PC-3 (cell line): ENCODE measurements around the gene CADM4. TPM values are rescaled to one million over a fixed set of nuclear protein-coding genes. Genes with fewer than 3 reads are reported as not detected.

Experiments used
- ATAC-seq: fragments of 200-7000 bp; cut with Tn5 transposase; 2 replicates; pipeline ENCODE4 v1.9.1; 2020; ENCODE audit warnings: mild to moderate bottlenecking, moderate library complexity
- BruUV-seq: library from RNA; stranded (reverse); fragments of 400-500 nt; replicated peaks from 2 replicates; lab custom pipeline; 2021; lab: Mats Ljungman, UMichigan
- CTCF ChIA-PET: fragments of 300-600 bp; sonication (Branson Sonifier 250); formaldehyde crosslinking; loops from one replicate; lab custom pipeline; 2022; ENCODE audit warnings: antibody characterized with exemption; lab: Charles Lee
- POLR2A ChIA-PET: fragments of 300-600 bp; sonication (Branson Sonifier 250); formaldehyde crosslinking; loops from one replicate; lab custom pipeline; 2022; ENCODE audit warnings: antibody characterized with exemption; ENCODE audit not compliant: unreplicated experiment; lab: Charles Lee
- DNase-seq: peaks from one replicate; pipeline ENCODE4 v3.0.0-alpha.2; 2015
- H2AFZ ChIP-seq: fragments of 300-600 bp; sonication (generic); 2 replicates; pipeline ENCODE4 v1.6.0; 2016; ENCODE audit warnings: antibody characterized with exemption, low read length
- H3F3A ChIP-seq: fragments of 300-600 bp; sonication (generic); one replicate; pipeline ENCODE4 v1.6.0; 2017; ENCODE audit warnings: antibody characterized with exemption, low read length, control low read depth, mild to moderate bottlenecking; ENCODE audit not compliant: unreplicated experiment
- H3K27ac ChIP-seq: fragments of 300-600 bp; sonication (generic); 2 replicates; pipeline ENCODE4 v1.5.1; 2016; ENCODE audit warnings: mild to moderate bottlenecking, low read length
- H3K27me3 ChIP-seq: fragments of 300-600 bp; sonication (generic); 2 replicates; pipeline ENCODE4 v1.6.1; 2016; ENCODE audit warnings: low read length, mixed read lengths
- H3K36me3 ChIP-seq: fragments of 300-600 bp; sonication (generic); 2 replicates; pipeline ENCODE4 v1.6.1; 2016; ENCODE audit warnings: low read depth, mixed run types, low read length, mixed read lengths
- H3K4me1 ChIP-seq: fragments of 300-600 bp; sonication (generic); 2 replicates; pipeline ENCODE4 v1.5.1; 2016; ENCODE audit warnings: low read length; ENCODE audit not compliant: insufficient read depth
- H3K4me2 ChIP-seq: fragments of 300-600 bp; sonication (generic); 2 replicates; pipeline ENCODE4 v1.6.0; 2016; ENCODE audit warnings: low read length
- H3K4me3 ChIP-seq: fragments of 300-600 bp; sonication (generic); 2 replicates; pipeline ENCODE4 v1.5.1; 2016; ENCODE audit warnings: mild to moderate bottlenecking, low read length, mixed read lengths
- H3K79me2 ChIP-seq: fragments of 300-600 bp; sonication (generic); 2 replicates; pipeline ENCODE4 v1.6.1; 2017; ENCODE audit warnings: low read length, mixed read lengths
- H3K9ac ChIP-seq: fragments of 300-600 bp; sonication (generic); 2 replicates; pipeline ENCODE4 v1.6.0; 2016; ENCODE audit warnings: mild to moderate bottlenecking, low read length
- H3K9me2 ChIP-seq: fragments of 300-600 bp; sonication (generic); replicated peaks from 2 replicates; pipeline ENCODE4 v1.6.1; 2016; ENCODE audit warnings: mixed run types, low read length, mixed read lengths
- H3K9me3 ChIP-seq: fragments of 300-600 bp; sonication (generic); 2 replicates; pipeline ENCODE4 v1.6.1; 2016; ENCODE audit warnings: low read length, mixed read lengths
- H4K20me1 ChIP-seq: fragments of 300-600 bp; sonication (generic); 2 replicates; pipeline ENCODE4 v1.6.1; 2016; ENCODE audit warnings: low read length, mixed read lengths
- EZH2 ChIP-seq: fragments of 300-600 bp; sonication (generic); IDR thresholded peaks from one replicate; pipeline ENCODE4 v1.6.1; 2017; ENCODE audit warnings: antibody characterized with exemption, mild to moderate bottlenecking, low read length; ENCODE audit not compliant: unreplicated experiment
- EZH2phosphoT487 ChIP-seq: fragments of 300-600 bp; sonication (generic); IDR thresholded peaks from 2 replicates; pipeline ENCODE4 v1.6.1; 2018; ENCODE audit warnings: mild to moderate bottlenecking, antibody characterized with exemption, low read length, borderline replicate concordance
- intact Hi-C: fragments of 100-400 bp; cut with micrococcal nuclease; formaldehyde crosslinking; loops from 2 replicates; pipeline ENCODE4 v1.9.0; 2023
- total RNA-seq: library from RNA; depleted of rRNA; stranded (reverse); fragments of >200 nt; gene quantifications from 2 replicates; pipeline ENCODE4 v1.2.3, GENCODE V29; 2014
- TF ChIP-seq, protein P1 (sequence below): fragments of 300-600 bp; sonication (generic); conservative IDR thresholded peaks from 2 replicates; pipeline ENCODE4 v1.5.1; 2017; ENCODE audit warnings: antibody characterized with exemption, low read depth, mild to moderate bottlenecking, low read length

The CADM4 gene
- total RNA-seq, 1 experiment from 2014 or later = 13.7 TPM

DNA sequence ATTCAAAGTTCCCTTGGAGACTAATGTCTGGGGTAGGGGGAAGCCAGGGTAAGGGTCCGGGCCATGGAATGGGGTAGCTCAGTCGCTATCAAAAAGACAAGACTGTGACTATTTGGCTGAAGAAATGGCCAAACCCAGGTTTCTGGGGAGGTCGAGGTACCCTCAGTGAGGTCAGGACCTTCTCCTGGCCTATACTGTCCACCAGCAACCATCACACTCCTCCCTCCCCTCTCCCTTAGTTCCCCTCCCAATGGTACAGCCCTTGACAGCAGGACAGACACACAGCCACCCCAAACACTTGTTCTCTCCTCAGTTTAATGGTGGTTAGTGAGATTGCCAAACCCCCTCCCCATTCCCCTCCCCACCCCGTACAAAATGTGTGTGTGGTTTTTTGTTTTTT is 17.6 kb downstream of the CADM4 start:
- POLR2A ChIA-PET = no interaction called here
- H3K27ac ChIP-seq = no peak overlapping the region
- CTCF ChIA-PET = no interaction called here

DNA sequence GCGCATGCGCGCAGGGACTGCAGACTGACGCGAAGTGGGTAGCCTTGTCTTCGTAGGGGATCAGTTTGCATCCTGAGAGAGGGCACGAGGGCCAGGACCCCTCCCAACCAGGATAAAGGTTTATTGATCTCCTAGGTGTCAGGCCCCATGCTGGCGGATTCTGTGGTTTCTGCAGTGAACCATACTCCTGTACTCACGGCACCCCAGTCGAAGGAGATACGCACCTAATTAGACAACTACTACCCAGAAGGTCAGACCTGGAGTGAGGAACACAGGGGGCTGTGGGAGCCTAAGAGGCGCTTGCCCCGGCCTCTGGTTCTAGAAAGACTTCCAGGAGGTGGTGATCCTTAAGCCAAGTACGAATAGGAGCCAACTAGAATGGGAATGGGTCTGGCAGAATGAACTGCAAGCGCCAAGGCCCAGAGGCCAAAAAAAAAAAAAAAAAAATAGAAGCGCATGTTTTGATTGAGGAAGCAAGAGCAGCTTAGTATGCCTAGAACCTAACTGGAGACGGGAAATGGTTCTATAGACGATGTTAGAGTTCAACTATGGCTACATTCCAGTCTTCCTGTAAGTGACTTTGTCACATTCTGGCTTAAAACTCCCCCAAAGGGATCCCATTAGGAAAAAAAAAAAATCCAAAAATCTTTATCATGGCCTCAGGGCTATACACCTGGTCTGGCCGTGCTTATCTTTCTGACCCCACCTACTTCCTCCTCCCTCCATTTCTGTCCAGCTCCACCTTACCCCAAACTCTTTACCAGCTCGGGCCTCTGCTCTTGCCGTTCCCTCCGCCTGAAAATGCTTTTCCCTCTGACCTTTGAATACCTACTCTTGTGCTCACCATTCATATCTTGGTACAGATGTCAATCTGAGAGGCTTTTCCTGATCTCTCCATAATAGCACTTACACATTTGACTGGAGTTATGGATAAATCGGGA is 19.3 kb downstream of the CADM4 start:
- Histone ChIP-seq H3K36me3 (no peaks in the 10 kb centered on the region), H3F3A (no peaks in the 10 kb centered on the region), H3K9me2 (no peaks in the 10 kb centered on the region), H3K79me2 (peaks cover 18% of the 10 kb centered on the region), H4K20me1 (no peaks in the 10 kb centered on the region), H3K9me3 (no peaks in the 10 kb centered on the region), H3K4me1 (peaks cover 13% of the 10 kb centered on the region), H2AFZ (peak overlapping the region; percentile 95), H3K4me2 (peak overlapping the region; percentile 93), H3K9ac (peak overlapping the region; percentile 80), H3K27me3 (no peaks in the 10 kb centered on the region), H3K4me3 (peak overlapping the region; percentile 78), H3K27ac (no peak overlapping the region; the same call in 1 of the 2 replicates)
- ChIA-PET POLR2A (no interaction called here), CTCF (no interaction called here)
- ATAC-seq = no peak
- intact Hi-C loops = no loop called here
- TSS peak; percentile 90 for BruUV-seq
- TF ChIP-seq EZH2 = no peak
- TF ChIP-seq EZH2phosphoT487 = no peak
- TF ChIP-seq, protein P1, sequence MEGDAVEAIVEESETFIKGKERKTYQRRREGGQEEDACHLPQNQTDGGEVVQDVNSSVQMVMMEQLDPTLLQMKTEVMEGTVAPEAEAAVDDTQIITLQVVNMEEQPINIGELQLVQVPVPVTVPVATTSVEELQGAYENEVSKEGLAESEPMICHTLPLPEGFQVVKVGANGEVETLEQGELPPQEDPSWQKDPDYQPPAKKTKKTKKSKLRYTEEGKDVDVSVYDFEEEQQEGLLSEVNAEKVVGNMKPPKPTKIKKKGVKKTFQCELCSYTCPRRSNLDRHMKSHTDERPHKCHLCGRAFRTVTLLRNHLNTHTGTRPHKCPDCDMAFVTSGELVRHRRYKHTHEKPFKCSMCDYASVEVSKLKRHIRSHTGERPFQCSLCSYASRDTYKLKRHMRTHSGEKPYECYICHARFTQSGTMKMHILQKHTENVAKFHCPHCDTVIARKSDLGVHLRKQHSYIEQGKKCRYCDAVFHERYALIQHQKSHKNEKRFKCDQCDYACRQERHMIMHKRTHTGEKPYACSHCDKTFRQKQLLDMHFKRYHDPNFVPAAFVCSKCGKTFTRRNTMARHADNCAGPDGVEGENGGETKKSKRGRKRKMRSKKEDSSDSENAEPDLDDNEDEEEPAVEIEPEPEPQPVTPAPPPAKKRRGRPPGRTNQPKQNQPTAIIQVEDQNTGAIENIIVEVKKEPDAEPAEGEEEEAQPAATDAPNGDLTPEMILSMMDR = no peak
- DNase-seq = no peak

More for the DNA sequence above, 17.6 kb downstream of the CADM4 start:
- Histone ChIP-seq H3K79me2 (peaks cover 15% of the 10 kb centered on the region), H3K9me3 (no peaks in the 10 kb centered on the region), H2AFZ (no peak overlapping the region), H3K27me3 (no peaks in the 10 kb centered on the region), H3K4me3 (no peak overlapping the region), H3F3A (no peaks in the 10 kb centered on the region), H3K36me3 (no peaks in the 10 kb centered on the region), H3K9ac (no peak overlapping the region), H3K4me2 (no peak overlapping the region), H3K9me2 (no peaks in the 10 kb centered on the region), H3K4me1 (peaks cover 13% of the 10 kb centered on the region), H4K20me1 (no peaks in the 10 kb centered on the region)
- intact Hi-C loops = no loop called here
- no TSS peak for BruUV-seq
- TF ChIP-seq EZH2phosphoT487 = no peak
- TF ChIP-seq, protein P1 = no peak
- TF ChIP-seq EZH2 = no peak
- DNase-seq = no peak
- ATAC-seq = no peak
